ENCODE measurements around the gene RFESD. TPM values are rescaled to one million over a fixed set of nuclear protein-coding genes. Genes with fewer than 3 reads are reported as not detected.
A peak's percentile ranks its signal among the peaks of the same experiment; 100 is the strongest.

The RFESD gene
- total and polyA plus RNA-seq, 2 of the 4 experiments (the other 2 are of a cell fraction): 1.5 to 2.7 TPM

DNA sequence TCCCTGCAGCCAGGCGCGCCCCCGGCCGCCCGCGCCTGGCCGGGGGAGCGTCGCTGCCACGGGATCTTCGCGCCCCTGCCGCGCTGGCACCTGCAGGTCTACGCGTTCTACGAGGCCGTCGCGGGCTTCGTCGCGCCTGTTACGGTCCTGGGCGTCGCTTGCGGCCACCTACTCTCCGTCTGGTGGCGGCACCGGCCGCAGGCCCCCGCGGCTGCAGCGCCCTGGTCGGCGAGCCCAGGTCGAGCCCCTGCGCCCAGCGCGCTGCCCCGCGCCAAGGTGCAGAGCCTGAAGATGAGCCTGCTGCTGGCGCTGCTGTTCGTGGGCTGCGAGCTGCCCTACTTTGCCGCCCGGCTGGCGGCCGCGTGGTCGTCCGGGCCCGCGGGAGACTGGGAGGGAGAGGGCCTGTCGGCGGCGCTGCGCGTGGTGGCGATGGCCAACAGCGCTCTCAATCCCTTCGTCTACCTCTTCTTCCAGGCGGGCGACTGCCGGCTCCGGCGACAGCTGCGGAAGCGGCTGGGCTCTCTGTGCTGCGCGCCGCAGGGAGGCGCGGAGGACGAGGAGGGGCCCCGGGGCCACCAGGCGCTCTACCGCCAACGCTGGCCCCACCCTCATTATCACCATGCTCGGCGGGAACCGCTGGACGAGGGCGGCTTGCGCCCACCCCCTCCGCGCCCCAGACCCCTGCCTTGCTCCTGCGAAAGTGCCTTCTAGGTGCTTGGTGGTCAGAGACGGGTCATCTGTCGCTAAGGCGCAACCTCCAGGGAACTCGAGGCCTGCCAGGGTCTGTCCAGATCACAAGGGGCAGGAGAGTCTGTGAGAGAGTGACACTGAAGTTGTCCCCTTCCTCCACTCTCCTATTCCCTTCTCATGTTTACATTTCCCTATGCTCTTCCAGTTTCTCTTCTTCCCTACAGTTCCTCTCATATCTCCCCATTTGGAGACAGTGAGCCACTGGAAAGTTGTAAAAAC is 25.4 kb upstream of the RFESD start:
- Histone ChIP-seq H3K9me1 (ENCODE audit: insufficient read depth, low read length) (no peaks in the 10 kb centered on the region), H3K36me3 (ENCODE audit: control insufficient read depth, insufficient read depth, low read length) (no peaks in the 10 kb centered on the region), H3K18ac (ENCODE audit: low read depth, low read length) (peak overlapping the region; percentile 64; the same call in 1 of the 2 replicates), H2BK5ac (ENCODE audit: low read depth, low read length, poor library complexity, severe bottlenecking) (peak overlapping the region; percentile 38), H3K4me3 (ENCODE audit: insufficient read depth, low read depth, low read length) (peak overlapping the region; percentile 43), H2AFZ (replicated peaks; ENCODE audit: low read length, poor library complexity) (peak overlapping the region; percentile 96), H3K9ac (ENCODE audit: low read depth, low read length) (peak overlapping the region; percentile 34; the same call in 1 of the 2 replicates), H3K14ac (replicated peaks; ENCODE audit: low read depth, low read length) (peak overlapping the region; percentile 68), H2BK120ac (ENCODE audit: low read depth, low read length) (peak overlapping the region; percentile 64), H2AK9ac (replicated peaks; ENCODE audit: low read depth, low read length, poor library complexity) (peak overlapping the region; percentile 71), H4K5ac (ENCODE audit: low read depth, low read length) (peak overlapping the region; percentile 85; the same call in 1 of the 2 replicates), H3K23ac (ENCODE audit: low read depth, low read length) (peak overlapping the region; percentile 88; the same call in 1 of the 2 replicates), H3K9me3 (ENCODE audit: control insufficient read depth, insufficient read depth, low read length) (no peaks in the 10 kb centered on the region), H2AK5ac (ENCODE audit: low read depth, low read length) (peak overlapping the region; percentile 61), H2BK15ac (ENCODE audit: low read depth, low read length) (no peak overlapping the region; the same call in 2 of the 3 replicates), H3K4me1 (ENCODE audit: control insufficient read depth, insufficient read depth, low read length) (peaks cover 14% of the 10 kb centered on the region), H4K20me1 (ENCODE audit: insufficient read depth, low read length) (no peaks in the 10 kb centered on the region), H3K79me1 (ENCODE audit: low read depth in 1 of 2, low read length in 2 of 2) (no peaks in the 10 kb centered on the region), H4K8ac (ENCODE audit: low read depth in 2 of 2, low read length in 2 of 2) (peak overlapping the region; percentile 53 to 81), H3K27me3 (ENCODE audit: control insufficient read depth, insufficient read depth, low read length) (no peaks in the 10 kb centered on the region), H3K4ac (ENCODE audit: low read depth, low read length) (peak overlapping the region; percentile 73), H3K4me2 (ENCODE audit: low read depth, low read length) (peak overlapping the region; percentile 84), H3K27ac (ENCODE audit: insufficient read depth, low read length) (no peak overlapping the region; the same call in 1 of the 2 replicates), H3K56ac (ENCODE audit: extremely low read depth, insufficient read depth, low read length) (no peak overlapping the region), H4K91ac (ENCODE audit: insufficient read depth, low read depth, low read length) (peak overlapping the region; percentile 56), H2BK20ac (ENCODE audit: low read depth, low read length) (no peak overlapping the region)
- POLR2A ChIA-PET (ENCODE audit: unreplicated experiment): no interaction called here
- CTCF ChIA-PET: interaction anchor here (0.7 kb wide), 1 partner anchor 96 kb away, joined by 3 read pairs; no protein-coding TSS in a partner anchor
- ATAC-seq (ENCODE audit: low read depth) (peak; percentile 55), DNase-seq (no peak)
- in situ Hi-C loops (cut with MboI; ENCODE audit: low sequenced_read_pairs): no loop called here
- BruUV-seq (replicated peaks): no TSS peak
- intact Hi-C loops (cut with micrococcal nuclease): no loop called here
- WGBS, 2 experiments (ENCODE audit: extremely low coverage in 2 of 2, insufficient read length in 1 of 2): 4% methylated on average over 29 of the region's 92 CpGs; no CpG with 5 or more reads in 1 of the 2 experiments
- dilution Hi-C loops (cut with HindIII; ENCODE audit: low sequenced_read_pairs, unreplicated experiment): no loop called here
- TF ChIP-seq RFX5 (IDR thresholded peaks at IDR 0.05; ENCODE audit: low read depth, low read length) (peak; percentile 66; the same call in 1 of the 2 replicates), ELK1 (IDR thresholded peaks at IDR 0.05; ENCODE audit: borderline replicate concordance, low read depth, low read length) (no peak)
- TF ChIP-seq, protein P1, sequence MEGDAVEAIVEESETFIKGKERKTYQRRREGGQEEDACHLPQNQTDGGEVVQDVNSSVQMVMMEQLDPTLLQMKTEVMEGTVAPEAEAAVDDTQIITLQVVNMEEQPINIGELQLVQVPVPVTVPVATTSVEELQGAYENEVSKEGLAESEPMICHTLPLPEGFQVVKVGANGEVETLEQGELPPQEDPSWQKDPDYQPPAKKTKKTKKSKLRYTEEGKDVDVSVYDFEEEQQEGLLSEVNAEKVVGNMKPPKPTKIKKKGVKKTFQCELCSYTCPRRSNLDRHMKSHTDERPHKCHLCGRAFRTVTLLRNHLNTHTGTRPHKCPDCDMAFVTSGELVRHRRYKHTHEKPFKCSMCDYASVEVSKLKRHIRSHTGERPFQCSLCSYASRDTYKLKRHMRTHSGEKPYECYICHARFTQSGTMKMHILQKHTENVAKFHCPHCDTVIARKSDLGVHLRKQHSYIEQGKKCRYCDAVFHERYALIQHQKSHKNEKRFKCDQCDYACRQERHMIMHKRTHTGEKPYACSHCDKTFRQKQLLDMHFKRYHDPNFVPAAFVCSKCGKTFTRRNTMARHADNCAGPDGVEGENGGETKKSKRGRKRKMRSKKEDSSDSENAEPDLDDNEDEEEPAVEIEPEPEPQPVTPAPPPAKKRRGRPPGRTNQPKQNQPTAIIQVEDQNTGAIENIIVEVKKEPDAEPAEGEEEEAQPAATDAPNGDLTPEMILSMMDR (conservative IDR thresholded peaks at IDR 0.05; ENCODE audit: low read depth, low read length): 0 out of 2 replicates have a peak, but pooled peaks have one; percentile 1

Data from IMR-90 (cell line).